Measurements from ENCODE around the gene SLC35F3. TPM values are rescaled to one million over a fixed set of nuclear protein-coding genes. Genes with fewer than 3 reads are reported as not detected.

SLC35F3 gene
- total RNA-seq, 1 donor from 2014 or later = 0.57 TPM

DNA sequence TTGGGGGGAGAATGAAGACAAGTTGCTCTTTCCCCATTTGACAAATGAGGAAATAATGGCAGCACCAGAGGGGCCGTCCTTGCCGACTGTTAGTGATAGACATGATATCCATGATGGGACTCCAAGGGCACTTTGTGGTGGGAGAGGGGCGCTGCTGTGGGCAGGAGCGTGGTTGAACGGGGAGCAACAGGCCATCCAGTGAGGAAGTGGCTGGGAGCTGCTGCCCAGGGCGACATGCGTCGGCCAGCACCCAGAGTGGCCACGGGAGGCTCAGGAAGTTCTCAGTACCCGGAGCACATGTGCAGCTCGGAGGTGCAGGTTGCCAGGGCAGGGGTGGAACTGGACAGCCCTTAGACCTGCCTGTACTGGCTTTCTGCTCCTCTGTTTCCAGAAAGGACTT lies 71.0 kb downstream of the SLC35F3 start:
- Mint-ChIP-seq H3K36me3 (ENCODE audit: low read depth, unreplicated experiment) (peaks cover 2% of the 10 kb centered on the region), H3K4me3 (ENCODE audit: unreplicated experiment) (no peak overlapping the region), H3K27ac (ENCODE audit: unreplicated experiment) (no peak overlapping the region), H3K9me3 (ENCODE audit: unreplicated experiment) (no peaks in the 10 kb centered on the region), H3K4me1 (ENCODE audit: low read depth, unreplicated experiment) (no peaks in the 10 kb centered on the region), H3K27me3 (ENCODE audit: low read depth, unreplicated experiment) (peaks cover 6% of the 10 kb centered on the region)
- no peaks in the 10 kb centered on the region for H3K36me3 ChIP-seq (ENCODE audit: insufficient read depth, low read length)
- no peak overlapping the region for H3K4me3 ChIP-seq (ENCODE audit: insufficient read depth, low read depth, low read length)
- peaks cover 2% of the 10 kb centered on the region for H3K79me2 ChIP-seq (ENCODE audit: insufficient read depth, low read length)
- DNase-seq (ENCODE audit: low read depth) (no peak), FAIRE-seq (no peak)
- H3K9me3 ChIP-seq (ENCODE audit: insufficient read depth, low read depth, low read length) = no peaks in the 10 kb centered on the region
- H3K27ac ChIP-seq (ENCODE audit: low read depth, low read length) = no peak overlapping the region
- H3K4me1 ChIP-seq (ENCODE audit: insufficient read depth, low read length) = peaks cover 4% of the 10 kb centered on the region
- no peak overlapping the region for H3K9ac ChIP-seq (ENCODE audit: low read length)
- no peaks in the 10 kb centered on the region for H3K27me3 ChIP-seq (ENCODE audit: insufficient read depth, low read length)
- TF ChIP-seq, protein P1, sequence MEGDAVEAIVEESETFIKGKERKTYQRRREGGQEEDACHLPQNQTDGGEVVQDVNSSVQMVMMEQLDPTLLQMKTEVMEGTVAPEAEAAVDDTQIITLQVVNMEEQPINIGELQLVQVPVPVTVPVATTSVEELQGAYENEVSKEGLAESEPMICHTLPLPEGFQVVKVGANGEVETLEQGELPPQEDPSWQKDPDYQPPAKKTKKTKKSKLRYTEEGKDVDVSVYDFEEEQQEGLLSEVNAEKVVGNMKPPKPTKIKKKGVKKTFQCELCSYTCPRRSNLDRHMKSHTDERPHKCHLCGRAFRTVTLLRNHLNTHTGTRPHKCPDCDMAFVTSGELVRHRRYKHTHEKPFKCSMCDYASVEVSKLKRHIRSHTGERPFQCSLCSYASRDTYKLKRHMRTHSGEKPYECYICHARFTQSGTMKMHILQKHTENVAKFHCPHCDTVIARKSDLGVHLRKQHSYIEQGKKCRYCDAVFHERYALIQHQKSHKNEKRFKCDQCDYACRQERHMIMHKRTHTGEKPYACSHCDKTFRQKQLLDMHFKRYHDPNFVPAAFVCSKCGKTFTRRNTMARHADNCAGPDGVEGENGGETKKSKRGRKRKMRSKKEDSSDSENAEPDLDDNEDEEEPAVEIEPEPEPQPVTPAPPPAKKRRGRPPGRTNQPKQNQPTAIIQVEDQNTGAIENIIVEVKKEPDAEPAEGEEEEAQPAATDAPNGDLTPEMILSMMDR (IDR thresholded peaks at IDR 0.05; ENCODE audit: insufficient read depth, low read depth, low read length) = no peak
- no peak for TF ChIP-seq EZH2 (IDR thresholded peaks at IDR 0.05; ENCODE audit: insufficient read depth, low read length)
- no peak overlapping the region for H3K4me2 ChIP-seq (ENCODE audit: low read length)
- H4K20me1 ChIP-seq (ENCODE audit: insufficient read depth, low read length) = no peaks in the 10 kb centered on the region
- H2AFZ ChIP-seq (ENCODE audit: low read depth, low read length) = no peak overlapping the region

DNA sequence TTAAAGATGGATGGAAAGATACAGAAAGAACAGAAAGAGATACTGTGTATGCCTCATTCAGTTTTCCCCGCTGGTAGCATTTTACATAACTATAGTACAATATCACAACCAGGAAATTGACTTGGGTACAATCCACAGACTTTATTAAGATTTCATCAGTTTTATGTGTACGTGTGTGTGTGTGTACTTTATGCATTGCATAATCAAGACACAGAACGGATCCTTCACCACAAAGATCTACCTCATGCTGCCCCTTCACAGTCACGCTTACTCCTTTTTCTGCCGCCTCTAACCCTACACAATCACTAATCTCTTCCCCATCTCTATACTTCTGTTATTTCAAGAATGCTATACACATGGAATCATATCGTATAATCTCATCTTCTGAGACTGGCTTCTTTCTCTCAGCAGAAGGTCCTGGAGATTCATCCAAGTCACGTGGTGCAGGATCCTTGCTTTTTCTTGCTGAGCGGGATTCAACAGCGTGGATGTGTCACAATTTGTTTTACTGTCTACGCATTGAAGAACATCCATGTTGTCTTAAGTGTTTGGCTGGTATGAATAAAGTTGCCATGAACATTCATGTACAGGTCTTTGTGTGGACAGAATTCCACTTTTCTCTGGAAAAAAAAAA lies 76.7 kb downstream of the SLC35F3 start:
- peaks cover 2% of the 10 kb centered on the region for H3K27me3 Mint-ChIP-seq (ENCODE audit: low read depth, unreplicated experiment)
- Histone ChIP-seq H3K79me2 (ENCODE audit: insufficient read depth, low read length) (peaks cover 2% of the 10 kb centered on the region), H3K9me3 (ENCODE audit: insufficient read depth, low read depth, low read length) (no peaks in the 10 kb centered on the region), H3K36me3 (ENCODE audit: insufficient read depth, low read length) (no peaks in the 10 kb centered on the region), H3K27ac (ENCODE audit: low read depth, low read length) (no peak overlapping the region), H3K27me3 (ENCODE audit: insufficient read depth, low read length) (no peaks in the 10 kb centered on the region), H3K4me3 (ENCODE audit: insufficient read depth, low read depth, low read length) (no peak overlapping the region), H2AFZ (ENCODE audit: low read depth, low read length) (no peak overlapping the region), H3K9ac (ENCODE audit: low read length) (no peak overlapping the region), H4K20me1 (ENCODE audit: insufficient read depth, low read length) (no peaks in the 10 kb centered on the region), H3K4me2 (ENCODE audit: low read length) (no peak overlapping the region), H3K4me1 (ENCODE audit: insufficient read depth, low read length) (no peaks in the 10 kb centered on the region)
- FAIRE-seq = no peak
- no peak overlapping the region for H3K27ac Mint-ChIP-seq (ENCODE audit: unreplicated experiment)
- DNase-seq (ENCODE audit: low read depth) = no peak
- no peaks in the 10 kb centered on the region for H3K4me1 Mint-ChIP-seq (ENCODE audit: low read depth, unreplicated experiment)
- no peak overlapping the region for H3K4me3 Mint-ChIP-seq (ENCODE audit: unreplicated experiment)
- TF ChIP-seq, protein P1 (IDR thresholded peaks at IDR 0.05; ENCODE audit: insufficient read depth, low read depth, low read length) = no peak
- no peak for TF ChIP-seq EZH2 (IDR thresholded peaks at IDR 0.05; ENCODE audit: insufficient read depth, low read length)
- H3K9me3 Mint-ChIP-seq (ENCODE audit: unreplicated experiment) = no peaks in the 10 kb centered on the region
- H3K36me3 Mint-ChIP-seq (ENCODE audit: low read depth, unreplicated experiment) = peaks cover 2% of the 10 kb centered on the region

DNA sequence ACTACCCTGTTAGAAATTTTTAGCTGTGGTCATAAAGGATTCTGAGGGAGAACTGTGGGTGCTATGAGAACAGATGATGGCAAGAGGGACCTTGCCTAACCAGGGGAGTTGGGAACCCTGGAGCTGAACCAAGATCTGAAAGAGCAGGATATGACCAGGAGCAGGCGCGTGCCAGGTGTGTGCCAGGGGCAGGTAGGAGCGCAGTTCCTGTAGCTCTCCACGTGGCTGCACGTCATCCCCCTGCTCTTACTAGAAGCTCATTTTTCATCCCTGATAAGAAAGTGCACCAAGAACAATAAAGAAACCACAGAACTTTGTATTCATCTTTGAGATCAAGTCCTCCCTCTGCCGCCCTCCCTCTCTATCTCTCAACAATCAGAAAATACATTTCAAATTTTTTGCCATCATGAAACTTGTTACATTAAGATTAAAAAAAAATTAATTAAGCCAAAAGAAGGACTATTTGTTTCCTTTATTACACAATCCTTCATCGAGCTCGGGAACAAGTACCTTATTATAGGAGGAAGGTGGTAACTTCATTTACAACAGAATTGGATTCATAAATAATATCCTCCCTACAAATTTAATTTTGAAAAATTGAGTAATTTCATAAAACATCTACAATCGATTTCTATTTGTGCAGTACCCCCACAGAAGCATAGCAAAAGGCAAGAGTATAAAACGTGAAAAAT lies 78.5 kb downstream of the SLC35F3 start:
- FAIRE-seq (no peak), DNase-seq (ENCODE audit: low read depth) (no peak)
- H3K36me3 ChIP-seq (ENCODE audit: insufficient read depth, low read length) = no peaks in the 10 kb centered on the region
- H3K27ac ChIP-seq (ENCODE audit: low read depth, low read length) = no peak overlapping the region
- no peak overlapping the region for H3K4me2 ChIP-seq (ENCODE audit: low read length)
- Mint-ChIP-seq H3K36me3 (ENCODE audit: low read depth, unreplicated experiment) (peaks cover 2% of the 10 kb centered on the region), H3K27me3 (ENCODE audit: low read depth, unreplicated experiment) (peaks cover 2% of the 10 kb centered on the region), H3K4me3 (ENCODE audit: unreplicated experiment) (no peak overlapping the region), H3K27ac (ENCODE audit: unreplicated experiment) (no peak overlapping the region), H3K9me3 (ENCODE audit: unreplicated experiment) (no peaks in the 10 kb centered on the region), H3K4me1 (ENCODE audit: low read depth, unreplicated experiment) (no peaks in the 10 kb centered on the region)
- no peak overlapping the region for H2AFZ ChIP-seq (ENCODE audit: low read depth, low read length)
- no peak overlapping the region for H3K9ac ChIP-seq (ENCODE audit: low read length)
- H3K79me2 ChIP-seq (ENCODE audit: insufficient read depth, low read length) = no peaks in the 10 kb centered on the region
- no peaks in the 10 kb centered on the region for H3K4me1 ChIP-seq (ENCODE audit: insufficient read depth, low read length)
- H3K27me3 ChIP-seq (ENCODE audit: insufficient read depth, low read length) = no peaks in the 10 kb centered on the region
- no peak for TF ChIP-seq EZH2 (IDR thresholded peaks at IDR 0.05; ENCODE audit: insufficient read depth, low read length)
- TF ChIP-seq, protein P1 (IDR thresholded peaks at IDR 0.05; ENCODE audit: insufficient read depth, low read depth, low read length) = no peak
- no peaks in the 10 kb centered on the region for H4K20me1 ChIP-seq (ENCODE audit: insufficient read depth, low read length)
- no peaks in the 10 kb centered on the region for H3K9me3 ChIP-seq (ENCODE audit: insufficient read depth, low read depth, low read length)
- no peak overlapping the region for H3K4me3 ChIP-seq (ENCODE audit: insufficient read depth, low read depth, low read length)

Measured in astrocyte (in vitro differentiated cells and primary cell).